Measurements from ENCODE around the gene ATF6.

GRCh38 chr1:161858271-161858670, 92.2 kb downstream of the ATF6 start:
- TF ChIP-seq CTCF (IDR thresholded peaks at IDR 0.05; ENCODE audit: low read length) (no peak), EZH2 (optimal IDR thresholded peaks at IDR 0.05; ENCODE audit: low read depth, low read length) (no peak)

Data from MM.1S (cell line).